NT2/D1 (cell line): ENCODE data around the gene SEC63.

Experiments used
- DNase-seq: peaks from one replicate; pipeline ENCODE4 v3.0.0-alpha.2; 2011; ENCODE audit warnings: low read depth, low spot score
- H3K27me3 ChIP-seq: 2 replicates; pipeline ENCODE4 v1.6.0; 2011; ENCODE audit warnings: mild to moderate bottlenecking; ENCODE audit not compliant: insufficient read length, insufficient read depth
- H3K36me3 ChIP-seq: 2 replicates; pipeline ENCODE4 v1.6.1; 2011; ENCODE audit warnings: mild to moderate bottlenecking, low read length, mixed read lengths; ENCODE audit not compliant: insufficient read depth, insufficient read length
- H3K4me1 ChIP-seq: 2 replicates; pipeline ENCODE4 v1.5.1; 2011; ENCODE audit not compliant: insufficient read depth, insufficient read length
- H3K4me3 ChIP-seq: 2 replicates; pipeline ENCODE4 v1.5.1; 2011; ENCODE audit warnings: low read depth; ENCODE audit not compliant: insufficient read length
- H3K9ac ChIP-seq: 2 replicates; pipeline ENCODE4 v1.6.0; 2011; ENCODE audit warnings: low read depth; ENCODE audit not compliant: insufficient read length
- H3K9me3 ChIP-seq: 2 replicates; pipeline ENCODE4 v1.5.1; 2011; ENCODE audit warnings: mild to moderate bottlenecking, low read length; ENCODE audit not compliant: insufficient read depth
- SUZ12 ChIP-seq: IDR thresholded peaks from 2 replicates; pipeline ENCODE4 v1.6.1; 2011; ENCODE audit not compliant: insufficient read length, insufficient read depth; ENCODE audit errors: extremely low read depth
- YY1 ChIP-seq: IDR thresholded peaks from 2 replicates; pipeline ENCODE4 v1.6.1; 2011; ENCODE audit not compliant: insufficient read length, insufficient read depth
- ZNF274 ChIP-seq: IDR thresholded peaks from 2 replicates; pipeline ENCODE4 v1.6.1; 2011; ENCODE audit warnings: mild to moderate bottlenecking, low read depth, low read length

SEC63 gene

DNA sequence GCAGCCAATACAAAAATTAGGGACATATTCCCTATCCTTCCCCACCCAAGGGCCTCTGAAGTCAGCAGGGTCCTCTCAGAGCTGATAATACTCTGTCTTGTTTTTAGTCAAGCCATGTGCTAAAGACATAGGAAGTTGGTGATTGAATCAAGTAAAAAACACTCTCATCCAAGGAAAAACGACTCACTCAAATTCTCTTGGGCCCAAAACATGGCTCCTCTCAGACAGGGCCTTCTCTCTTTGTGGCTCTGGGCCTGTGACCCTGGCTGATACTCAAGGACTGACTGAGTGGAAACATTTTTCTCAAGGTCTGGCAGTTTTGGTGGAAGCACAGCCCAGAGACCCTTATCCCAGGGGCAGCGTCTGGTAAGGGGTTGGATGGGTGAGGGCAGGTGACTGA lies 127.9 kb downstream of the SEC63 start:
- Histone ChIP-seq H3K36me3 (no peaks in the 10 kb centered on the region), H3K4me1 (peaks cover 2% of the 10 kb centered on the region), H3K4me3 (no peak overlapping the region), H3K9ac (no peak overlapping the region), H3K9me3 (no peaks in the 10 kb centered on the region), H3K27me3 (no peaks in the 10 kb centered on the region)
- TF ChIP-seq SUZ12 (no peak), ZNF274 (no peak), YY1 (no peak)
- DNase-seq = no peak

DNA sequence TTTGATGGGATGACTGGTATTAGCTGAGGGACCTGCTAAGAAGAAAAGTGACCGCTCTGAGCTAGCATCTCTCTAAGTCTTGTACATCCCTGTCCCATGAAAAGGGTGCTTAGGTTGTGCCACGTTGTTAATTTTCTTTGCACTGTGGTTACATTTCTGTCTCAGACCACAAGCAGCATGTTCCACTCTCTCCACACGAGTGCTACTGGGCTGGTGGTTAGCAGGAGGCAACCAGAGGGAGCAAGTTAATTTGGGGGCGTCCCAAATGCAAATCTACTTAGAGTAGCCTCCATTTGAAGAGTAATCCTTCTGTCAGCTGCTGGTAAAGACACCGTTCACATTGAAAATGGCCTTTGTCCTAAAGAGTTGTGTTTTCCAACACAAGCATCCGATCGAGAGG lies 130.5 kb downstream of the SEC63 start:
- H3K4me1 ChIP-seq = peaks cover 2% of the 10 kb centered on the region
- TF ChIP-seq ZNF274 = no peak
- no peak for TF ChIP-seq SUZ12
- TF ChIP-seq YY1 = no peak
- no peak overlapping the region for H3K9ac ChIP-seq
- DNase-seq = no peak
- H3K36me3 ChIP-seq = no peaks in the 10 kb centered on the region
- H3K9me3 ChIP-seq = no peaks in the 10 kb centered on the region
- H3K27me3 ChIP-seq = no peaks in the 10 kb centered on the region
- H3K4me3 ChIP-seq = no peak overlapping the region

DNA sequence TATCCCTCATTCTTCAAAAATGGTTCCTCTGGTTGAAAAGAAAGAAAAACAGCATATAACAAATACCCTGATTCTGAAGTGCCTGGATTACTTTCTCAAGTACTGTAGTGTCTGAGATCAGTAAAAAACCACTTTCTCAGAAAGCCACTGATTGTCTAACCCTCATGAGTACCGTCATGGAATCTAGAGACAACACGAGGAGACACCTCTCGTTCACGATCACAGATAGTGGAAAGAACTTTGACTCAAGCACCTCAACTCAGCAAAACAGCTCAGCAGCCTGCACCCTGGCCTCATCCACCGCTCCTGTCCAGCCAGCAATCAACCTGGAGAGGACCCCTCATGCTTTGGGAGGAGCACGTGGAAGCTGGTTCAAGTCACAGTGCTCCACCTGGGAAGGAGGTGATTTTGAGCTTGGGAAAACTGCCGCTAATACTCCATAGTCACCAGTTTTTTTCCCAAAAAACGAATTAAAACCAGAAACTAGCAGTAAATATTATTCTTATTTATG lies 134.9 kb downstream of the SEC63 start:
- no peak overlapping the region for H3K4me3 ChIP-seq
- H3K27me3 ChIP-seq = no peaks in the 10 kb centered on the region
- no peak overlapping the region for H3K9ac ChIP-seq
- no peaks in the 10 kb centered on the region for H3K36me3 ChIP-seq
- H3K4me1 ChIP-seq = peaks cover 8% of the 10 kb centered on the region
- DNase-seq = no peak
- no peaks in the 10 kb centered on the region for H3K9me3 ChIP-seq
- TF ChIP-seq YY1 (no peak), SUZ12 (no peak), ZNF274 (no peak)

DNA sequence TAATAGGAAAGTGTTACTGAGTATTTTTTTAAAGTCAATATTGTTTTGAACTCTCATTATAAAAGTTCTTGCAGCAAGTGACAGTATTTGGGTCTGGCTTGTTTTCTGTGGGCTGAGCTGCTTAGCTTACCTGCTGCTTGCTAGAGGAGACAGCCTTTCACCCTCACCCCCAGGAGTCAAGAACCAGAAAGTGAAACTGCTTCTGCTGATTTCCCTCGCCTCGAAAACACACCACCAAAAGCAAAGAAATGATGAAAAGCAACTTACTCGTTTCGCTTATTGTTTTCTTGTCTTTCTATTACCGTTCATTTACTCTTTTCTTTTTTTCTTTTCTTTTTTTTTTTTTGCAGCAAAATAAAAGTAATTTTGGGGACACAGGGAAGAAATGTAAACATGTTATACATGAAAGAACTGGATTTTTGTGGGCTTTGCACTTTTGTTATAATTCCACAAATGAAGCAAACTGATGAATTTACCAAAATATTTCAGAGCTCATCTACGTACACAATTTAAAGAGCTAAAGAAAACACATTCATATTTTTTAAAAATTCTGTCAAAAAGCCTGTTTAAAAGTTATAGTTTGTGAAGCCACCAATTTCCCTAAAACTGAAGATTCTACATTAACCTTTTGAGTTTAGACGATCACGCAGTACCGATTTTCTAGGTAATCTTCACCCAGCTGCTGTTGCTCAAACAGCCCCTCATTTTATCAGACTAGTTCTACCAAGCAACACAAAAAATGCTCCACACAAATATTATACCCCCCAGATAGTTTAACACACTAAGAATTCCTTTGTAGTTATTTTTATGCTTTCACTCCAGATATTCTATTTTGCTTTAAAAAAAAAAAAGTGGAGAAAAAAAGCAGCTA lies 135.6 kb downstream of the SEC63 start:
- no peaks in the 10 kb centered on the region for H3K9me3 ChIP-seq
- H3K4me1 ChIP-seq = peaks cover 8% of the 10 kb centered on the region
- H3K27me3 ChIP-seq = no peaks in the 10 kb centered on the region
- H3K36me3 ChIP-seq = no peaks in the 10 kb centered on the region
- H3K4me3 ChIP-seq = no peak overlapping the region
- no peak for DNase-seq
- no peak overlapping the region for H3K9ac ChIP-seq
- TF ChIP-seq YY1 = no peak
- TF ChIP-seq SUZ12 = no peak
- no peak for TF ChIP-seq ZNF274

DNA sequence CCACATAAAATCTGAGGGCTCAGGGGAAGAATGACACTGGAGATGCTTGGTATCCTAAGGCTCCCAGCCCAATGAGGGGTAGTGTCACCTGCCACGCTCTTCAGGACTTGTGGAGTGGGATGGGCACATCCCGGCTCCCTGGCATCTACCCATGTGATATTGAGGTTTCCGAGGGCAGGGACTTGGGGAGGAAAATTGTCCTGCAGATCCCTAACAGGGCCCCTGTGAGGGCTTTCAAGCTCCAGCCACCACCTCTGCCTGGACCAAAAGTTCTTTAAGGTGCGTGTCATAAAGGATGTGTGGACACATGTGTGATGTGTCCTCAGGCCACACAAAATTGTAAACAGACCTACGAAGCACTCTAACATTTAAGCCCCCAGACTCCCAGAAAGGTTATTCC lies 136.4 kb downstream of the SEC63 start:
- H3K9me3 ChIP-seq = no peaks in the 10 kb centered on the region
- no peak overlapping the region for H3K9ac ChIP-seq
- H3K36me3 ChIP-seq = no peaks in the 10 kb centered on the region
- no peak for DNase-seq
- H3K4me1 ChIP-seq = peaks cover 8% of the 10 kb centered on the region
- TF ChIP-seq YY1 (no peak), SUZ12 (no peak), ZNF274 (no peak)
- no peaks in the 10 kb centered on the region for H3K27me3 ChIP-seq
- no peak overlapping the region for H3K4me3 ChIP-seq

DNA sequence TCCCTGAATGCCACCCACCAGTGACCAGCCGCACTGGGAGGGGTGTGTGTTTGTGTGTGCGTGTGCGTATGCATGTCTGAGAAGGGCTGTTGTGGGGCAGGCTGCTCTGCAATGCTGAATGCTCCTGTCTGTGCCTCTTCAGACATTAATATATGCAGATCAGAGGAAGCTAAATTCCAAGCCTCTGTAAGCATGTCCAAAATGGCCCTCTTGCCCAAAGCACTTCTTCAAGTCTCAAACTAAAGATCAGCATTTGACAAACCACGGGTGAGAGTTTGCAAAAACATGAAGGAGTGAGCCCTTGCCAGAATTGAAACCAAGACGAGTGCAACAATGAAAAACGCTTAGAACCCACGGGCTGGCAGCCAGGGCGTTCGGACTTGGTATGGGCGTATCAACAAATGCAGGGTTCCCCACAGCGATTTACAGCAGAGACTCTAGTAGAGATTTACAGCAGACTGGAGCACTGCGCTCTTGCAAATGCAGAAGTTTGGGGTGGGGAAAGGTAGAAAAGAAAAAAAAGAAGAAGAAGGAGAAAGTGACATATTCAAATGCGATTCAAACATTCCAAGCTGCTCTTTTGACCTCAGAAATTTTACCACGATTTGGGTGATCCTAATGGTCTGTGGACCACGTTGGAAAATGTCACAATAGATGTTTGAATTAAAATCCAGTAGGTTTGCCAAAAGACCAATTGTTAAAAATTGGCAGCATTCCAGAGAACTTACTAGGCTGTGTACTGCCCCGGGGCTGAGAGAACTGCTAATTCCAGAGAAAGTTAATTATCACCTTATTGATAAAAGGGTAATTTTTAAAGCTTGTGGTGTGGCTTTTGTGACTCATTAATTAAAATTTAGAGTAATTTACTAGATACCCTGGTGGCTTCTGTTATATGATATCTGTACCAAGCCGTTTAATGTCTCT lies 137.4 kb downstream of the SEC63 start:
- Histone ChIP-seq H3K27me3 (no peaks in the 10 kb centered on the region), H3K9ac (peak overlapping the region; percentile 46), H3K4me1 (peaks cover 8% of the 10 kb centered on the region), H3K36me3 (no peaks in the 10 kb centered on the region), H3K9me3 (no peaks in the 10 kb centered on the region), H3K4me3 (no peak overlapping the region)
- no peak for TF ChIP-seq YY1
- no peak for TF ChIP-seq SUZ12
- no peak for TF ChIP-seq ZNF274
- no peak for DNase-seq

DNA sequence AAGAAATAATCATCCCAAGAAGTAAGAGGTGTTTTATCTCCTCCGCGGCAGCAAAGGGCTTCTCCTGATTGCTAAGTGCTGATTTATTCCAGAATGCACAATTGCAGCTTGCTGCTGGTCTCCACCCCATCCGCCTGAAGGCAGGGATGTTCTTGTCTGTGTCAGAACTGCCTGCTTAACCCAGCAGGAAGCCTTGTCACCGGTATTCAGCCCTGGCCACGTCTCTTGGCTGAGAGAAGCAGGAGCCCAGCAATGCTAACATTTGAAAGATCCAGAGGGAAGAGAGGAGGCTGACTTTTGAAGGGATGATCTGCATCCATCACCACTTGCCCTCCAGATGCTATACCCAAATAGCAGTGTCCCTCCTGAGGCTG lies 138.1 kb downstream of the SEC63 start:
- Histone ChIP-seq H3K27me3 (no peaks in the 10 kb centered on the region), H3K9ac (peak overlapping the region; percentile 46), H3K4me3 (no peak overlapping the region), H3K9me3 (no peaks in the 10 kb centered on the region), H3K36me3 (no peaks in the 10 kb centered on the region), H3K4me1 (peaks cover 8% of the 10 kb centered on the region)
- TF ChIP-seq SUZ12 (no peak), YY1 (no peak), ZNF274 (no peak)
- DNase-seq = peak; percentile 59
